Iris pigment epithelial cell (primary cell): ENCODE measurements around the gene AAGAB.

Source experiments
- DNase-seq: peaks from one replicate; pipeline ENCODE4 v3.0.0-alpha.2; 2011; ENCODE audit warnings: low read depth

Gene AAGAB

DNA sequence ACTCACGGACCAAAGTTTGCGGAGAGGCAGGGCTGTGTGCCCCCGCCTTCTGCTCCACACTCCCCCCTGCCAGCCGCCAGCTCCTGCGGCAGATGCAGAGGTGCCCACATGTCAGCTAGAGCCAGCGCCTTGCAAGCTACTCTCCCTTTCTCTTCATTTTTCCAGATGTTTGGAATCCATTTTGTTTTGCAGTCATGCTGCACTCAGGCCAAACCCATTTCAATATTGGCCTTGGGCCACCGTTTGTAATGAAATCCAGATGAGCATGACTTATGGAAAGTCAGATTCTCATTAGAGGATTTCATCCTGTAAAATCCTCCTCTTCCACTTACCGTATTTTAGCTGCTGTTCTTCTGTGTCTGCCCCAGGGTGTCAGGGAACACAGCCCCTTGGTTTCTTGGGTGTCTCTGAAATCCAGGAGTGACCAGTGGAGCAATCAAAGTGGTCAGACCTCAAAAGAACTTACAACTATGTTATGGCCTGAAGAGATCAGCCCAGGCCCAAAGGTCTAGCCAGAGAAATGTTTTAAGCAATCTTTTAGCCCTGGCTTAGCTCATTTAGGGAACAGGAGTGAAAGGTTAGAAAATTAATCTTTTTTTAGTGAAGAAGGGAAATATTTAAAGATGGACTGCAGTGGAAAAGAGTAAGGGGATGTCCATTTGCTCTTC is 65.8 kb downstream of the AAGAB start:
- peak; percentile 69 for DNase-seq

DNA sequence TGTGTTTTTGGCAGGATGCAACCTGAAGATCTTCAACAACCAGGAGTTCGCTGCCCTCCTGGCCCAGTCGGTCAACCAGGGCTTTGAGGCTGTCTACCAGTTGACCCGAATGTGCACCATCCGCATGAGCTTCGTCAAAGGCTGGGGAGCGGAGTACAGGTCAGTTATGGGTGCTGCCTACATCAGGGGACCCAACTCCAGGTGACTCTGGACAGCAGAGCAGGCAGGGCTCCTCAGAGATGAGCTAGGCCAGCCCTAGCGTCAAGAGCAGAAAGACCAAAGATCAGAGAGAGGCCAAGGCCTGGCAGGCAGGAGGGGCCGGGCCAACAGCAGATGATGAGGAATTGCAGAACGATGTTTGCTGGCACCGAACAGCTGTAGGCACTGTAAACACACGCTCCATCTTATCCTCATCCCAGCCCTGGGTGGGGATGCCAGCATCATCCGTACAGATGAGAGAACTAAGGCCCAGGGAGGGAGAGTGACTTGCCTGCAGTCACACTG is 67.1 kb downstream of the AAGAB start:
- DNase-seq, result peak; percentile 11

DNA sequence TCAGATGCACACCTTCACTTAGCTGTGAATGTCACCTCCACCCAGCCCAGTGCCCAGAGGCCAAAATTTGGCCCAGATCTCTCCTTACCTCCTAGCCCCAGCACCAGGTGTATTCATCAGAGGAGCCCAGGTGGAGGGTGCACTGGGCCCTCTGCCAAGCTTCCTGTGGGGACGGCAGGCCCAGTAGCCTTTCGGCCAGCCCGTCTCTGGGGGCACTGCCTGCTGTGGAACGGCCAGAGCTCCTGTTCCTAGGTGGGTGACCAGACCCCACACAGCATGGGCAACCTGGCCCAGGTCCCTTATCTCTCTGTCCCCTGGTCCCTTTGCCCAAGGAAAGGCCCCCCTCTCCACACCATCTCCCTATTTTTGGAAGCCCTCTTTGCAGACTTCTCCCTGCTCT is 67.8 kb downstream of the AAGAB start:
- no peak for DNase-seq

DNA sequence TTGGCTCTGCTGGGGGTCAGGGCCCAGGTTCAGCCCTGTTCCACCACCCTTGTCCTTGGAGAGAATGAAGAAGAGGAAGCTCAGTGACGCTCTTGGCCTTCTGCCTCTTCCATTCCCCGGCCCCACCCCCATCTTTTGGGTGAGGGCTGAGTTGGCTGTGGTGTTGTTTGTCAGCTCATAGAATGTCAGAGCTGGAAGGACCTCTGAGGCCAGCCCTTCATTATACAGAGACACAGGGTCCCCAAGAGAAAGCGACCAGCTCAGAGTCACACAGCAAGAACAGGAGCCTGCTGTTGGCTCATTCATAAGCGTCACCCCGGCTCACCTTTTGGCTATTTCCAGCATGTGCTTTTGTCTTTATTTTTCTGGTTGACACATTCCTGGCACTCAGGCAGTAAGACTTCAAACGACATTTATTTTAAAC is 68.2 kb downstream of the AAGAB start:
- DNase-seq, result no peak

DNA sequence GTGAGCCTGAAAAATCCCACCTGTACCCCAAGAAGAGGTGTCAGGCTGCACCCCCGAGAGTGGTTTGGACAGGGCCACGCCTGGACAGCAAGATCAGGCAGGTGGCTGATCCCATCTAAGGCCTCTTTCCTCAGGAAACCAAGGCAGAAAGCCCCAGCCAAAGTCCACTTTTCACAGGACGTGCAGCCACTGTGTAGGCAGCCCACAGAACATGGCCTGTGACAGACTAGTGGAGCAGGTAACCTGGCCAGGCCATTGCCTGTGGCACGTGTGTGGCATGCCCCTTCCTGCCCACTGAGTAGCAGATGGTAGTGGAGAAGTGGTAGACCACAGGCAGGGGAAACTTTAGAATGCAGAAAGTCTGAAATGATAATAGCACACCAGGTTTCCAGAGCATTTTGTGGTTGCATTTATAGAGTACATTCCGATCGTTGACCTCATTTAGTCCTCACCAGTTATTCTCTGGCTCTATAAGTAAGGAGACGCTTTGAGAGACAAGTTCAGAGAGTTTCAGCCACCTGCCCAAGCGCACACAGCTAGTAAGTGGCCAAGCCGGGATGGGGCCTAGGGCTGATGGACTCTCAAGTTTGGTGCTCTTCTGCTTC is 68.7 kb downstream of the AAGAB start:
- DNase-seq, result peak; percentile 70

DNA sequence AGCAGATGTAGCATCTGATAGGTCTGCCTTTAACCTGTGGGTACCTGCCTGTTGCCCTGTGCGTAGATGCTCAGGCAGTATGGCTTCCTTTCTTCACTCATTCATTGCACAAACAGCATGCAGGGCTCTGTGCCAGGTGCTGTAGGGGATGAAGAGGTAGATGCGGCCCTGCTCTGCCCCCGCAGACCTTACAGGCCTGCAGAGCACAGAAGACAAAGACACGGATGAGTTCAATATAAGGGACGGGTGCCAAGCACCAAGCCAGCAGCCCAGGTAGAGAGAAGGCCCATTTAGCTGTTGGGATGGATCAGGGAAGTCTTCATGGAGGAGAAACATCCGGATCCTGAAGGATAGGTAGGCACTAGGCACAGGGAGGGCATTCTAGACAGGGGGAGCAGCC is 69.4 kb downstream of the AAGAB start:
- no peak for DNase-seq

DNA sequence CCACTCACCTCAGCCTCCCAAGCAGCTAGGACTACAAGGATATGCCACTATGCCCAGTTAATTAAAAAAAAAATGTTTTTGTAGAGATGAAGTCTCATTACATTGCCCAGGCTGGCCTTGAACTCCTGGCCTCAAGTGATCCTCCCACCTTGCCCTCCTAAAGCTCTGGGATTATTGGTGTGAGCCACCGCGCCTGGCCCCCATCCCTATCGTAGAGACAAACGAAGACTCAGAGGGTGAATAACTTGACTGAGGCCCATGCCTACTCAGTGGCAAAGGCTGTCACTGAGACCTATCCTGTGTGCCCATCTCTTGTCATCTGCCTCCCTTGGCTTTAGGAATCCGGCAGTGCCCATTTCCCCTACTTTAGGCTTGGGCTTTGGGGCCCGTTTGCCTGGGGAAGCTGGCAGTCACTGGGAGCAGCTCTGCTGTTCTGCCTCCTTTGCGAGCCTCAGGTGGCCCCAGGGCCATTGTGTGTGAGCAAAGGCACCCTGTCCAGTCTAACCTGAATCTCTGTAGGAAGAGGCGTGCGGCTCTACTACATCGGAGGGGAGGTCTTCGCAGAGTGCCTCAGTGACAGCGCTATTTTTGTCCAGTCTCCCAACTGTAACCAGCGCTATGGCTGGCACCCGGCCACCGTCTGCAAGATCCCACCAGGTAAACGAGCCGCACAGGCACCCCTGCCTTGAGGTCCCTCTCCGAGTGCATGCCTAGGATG is 70.1 kb downstream of the AAGAB start:
- no peak for DNase-seq

DNA sequence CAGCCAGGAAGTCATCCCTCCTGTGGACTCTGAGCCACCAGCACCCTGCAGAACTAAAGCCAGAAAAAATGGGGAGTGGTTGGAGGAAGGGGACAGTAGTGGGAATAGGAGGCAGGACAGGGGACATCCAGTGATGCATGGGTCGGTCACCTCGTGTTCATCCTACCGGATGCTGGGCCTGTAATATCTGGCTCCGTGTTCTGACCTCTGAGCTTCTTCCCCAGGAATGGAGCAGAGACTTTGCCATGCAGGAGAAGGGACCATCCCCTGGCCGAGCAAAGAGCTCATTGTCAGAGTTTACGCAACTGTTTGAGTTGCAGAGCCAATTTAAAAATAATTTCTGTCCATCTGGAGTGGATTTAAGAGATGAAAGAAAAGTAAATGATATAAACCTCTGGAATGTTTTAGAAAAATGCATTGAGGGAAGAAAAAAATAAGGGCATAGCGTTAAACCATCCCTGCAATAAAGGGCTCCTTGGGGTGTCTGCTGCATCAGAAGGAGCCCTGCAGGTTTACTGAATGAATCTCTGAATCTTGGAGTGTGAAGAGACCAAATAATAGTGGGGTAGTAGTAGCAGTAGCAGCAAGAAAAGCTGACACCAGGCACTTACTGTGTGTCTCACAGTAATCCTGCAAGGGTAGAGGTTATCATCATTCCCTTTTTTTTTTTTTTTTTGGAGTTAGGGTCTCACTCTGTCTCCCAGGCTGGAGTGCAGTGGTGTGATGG is 70.9 kb downstream of the AAGAB start:
- peak; percentile 68 for DNase-seq

DNA sequence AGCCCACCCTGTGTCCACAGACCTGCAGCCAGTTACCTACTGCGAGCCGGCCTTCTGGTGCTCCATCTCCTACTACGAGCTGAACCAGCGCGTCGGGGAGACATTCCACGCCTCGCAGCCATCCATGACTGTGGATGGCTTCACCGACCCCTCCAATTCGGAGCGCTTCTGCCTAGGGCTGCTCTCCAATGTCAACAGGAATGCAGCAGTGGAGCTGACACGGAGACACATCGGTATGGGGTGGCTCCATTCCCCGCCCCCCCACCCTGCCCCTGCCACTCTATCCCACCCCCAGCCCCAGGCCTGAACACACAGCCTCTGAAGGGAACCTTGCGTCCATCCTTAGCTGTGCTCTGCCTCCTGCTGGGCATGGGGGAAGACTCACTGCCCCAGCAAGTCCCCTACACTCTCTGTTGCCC is 73.2 kb downstream of the AAGAB start:
- no peak for DNase-seq

DNA sequence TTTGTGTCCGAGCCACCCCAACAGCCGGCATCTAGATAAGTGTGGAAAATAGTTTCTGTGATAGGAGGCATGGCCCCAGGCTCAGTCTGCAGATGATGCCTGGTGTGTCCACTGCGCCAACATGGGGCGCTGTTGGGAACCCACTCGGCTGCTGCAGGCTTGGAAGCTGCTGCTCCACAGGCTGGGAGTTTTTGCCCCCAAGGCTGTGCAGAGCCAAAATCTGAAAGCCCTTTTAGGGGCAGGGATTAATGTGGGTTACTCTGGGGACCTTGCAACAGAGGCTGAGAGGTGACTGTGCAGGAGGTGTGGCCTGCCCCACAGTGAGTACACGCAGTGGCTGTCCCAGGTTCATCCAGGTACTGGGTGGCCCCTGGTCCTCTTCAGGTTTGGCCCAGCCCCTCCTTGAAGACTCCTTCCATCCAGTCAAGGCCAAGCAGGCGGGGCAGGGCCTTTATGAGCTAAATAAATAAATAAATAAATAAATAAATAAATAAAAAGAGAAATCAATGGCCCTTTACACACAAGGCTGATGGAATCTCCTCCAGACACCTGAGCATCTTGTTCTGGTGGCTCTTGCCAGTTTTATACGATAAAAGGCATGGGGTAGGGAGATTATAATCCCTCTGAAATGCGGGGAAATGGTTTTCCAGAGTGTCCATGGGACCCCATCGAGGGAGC is 73.8 kb downstream of the AAGAB start:
- DNase-seq, result no peak

DNA sequence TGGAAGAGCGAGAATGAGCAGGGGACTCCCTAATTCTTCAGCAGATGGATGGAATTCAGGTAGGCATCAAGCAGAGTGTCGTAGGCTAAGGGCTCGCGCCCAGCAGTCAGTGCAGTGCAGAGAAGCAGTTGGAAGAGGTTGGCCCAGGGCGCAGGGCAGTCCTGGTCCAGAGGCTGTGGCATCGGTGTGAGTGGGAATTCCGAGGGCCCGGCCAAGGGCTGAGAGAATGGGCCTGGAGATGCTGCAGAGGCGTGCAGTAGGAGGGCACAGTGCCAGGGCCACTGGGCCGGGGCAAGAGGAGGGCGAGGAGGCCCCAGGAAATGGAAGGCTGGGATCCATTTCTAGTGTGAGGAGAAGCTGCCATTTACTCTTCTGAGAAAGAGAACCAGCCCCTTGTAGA is 74.4 kb downstream of the AAGAB start:
- DNase-seq, result no peak

DNA sequence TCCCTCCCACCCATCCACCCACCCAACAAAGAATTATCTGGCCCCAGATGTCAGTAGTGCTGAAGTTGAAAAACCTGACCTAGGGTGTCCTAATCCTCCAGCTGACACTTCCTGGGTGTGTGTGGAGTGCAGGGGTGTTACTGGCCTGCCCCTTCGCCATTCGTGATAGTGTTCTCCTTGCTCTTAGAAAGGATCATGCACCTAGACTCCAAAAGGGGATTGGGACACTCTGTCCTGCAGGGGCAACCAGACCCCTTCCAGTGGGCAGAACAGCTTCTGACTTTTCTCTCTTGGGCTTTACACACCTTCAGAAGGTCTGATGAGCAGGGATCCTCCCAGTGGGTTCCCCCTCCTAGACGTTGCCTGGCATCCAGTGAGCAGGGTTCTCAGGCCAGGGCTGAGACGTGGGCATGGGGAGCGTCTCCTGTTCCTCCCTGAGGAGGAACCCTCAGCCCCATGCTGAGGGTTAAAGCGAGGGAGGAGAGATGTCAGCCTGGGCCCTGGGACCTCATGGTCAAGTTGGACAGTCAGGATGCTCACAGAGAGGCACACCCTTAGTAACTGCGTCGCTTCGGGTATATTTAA is 75.0 kb downstream of the AAGAB start:
- DNase-seq, result no peak

DNA sequence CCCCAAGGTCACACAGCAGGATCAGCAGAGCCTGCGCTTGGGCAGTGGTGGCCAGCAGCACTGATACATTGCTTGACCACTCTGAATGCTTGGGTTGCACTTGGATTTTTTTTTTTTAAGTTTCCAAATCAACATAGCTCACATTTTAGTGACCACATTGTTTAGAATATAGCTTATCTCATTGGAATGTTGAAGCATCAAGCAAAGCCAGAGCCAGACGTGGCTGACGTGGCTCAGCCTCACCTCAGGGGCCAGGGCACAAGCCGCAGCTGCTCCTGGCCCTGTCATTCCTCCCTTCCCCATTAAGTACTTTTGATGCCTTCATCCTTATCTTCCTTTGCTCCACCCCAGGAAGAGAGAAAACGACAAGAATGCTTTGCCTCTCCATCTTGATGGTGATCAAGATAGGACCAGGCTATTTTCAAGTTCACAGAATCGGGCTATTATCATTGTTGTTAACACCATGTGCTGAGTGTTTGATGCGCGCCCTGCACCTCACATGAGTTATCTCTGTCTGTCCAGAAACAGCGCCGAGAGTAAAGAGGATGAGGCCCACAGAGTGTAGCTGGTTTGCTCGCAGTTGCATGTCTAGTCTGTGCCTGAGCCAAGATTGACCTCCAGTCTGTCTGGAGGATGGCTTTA is 75.8 kb downstream of the AAGAB start:
- peak; percentile 99 for DNase-seq

DNA sequence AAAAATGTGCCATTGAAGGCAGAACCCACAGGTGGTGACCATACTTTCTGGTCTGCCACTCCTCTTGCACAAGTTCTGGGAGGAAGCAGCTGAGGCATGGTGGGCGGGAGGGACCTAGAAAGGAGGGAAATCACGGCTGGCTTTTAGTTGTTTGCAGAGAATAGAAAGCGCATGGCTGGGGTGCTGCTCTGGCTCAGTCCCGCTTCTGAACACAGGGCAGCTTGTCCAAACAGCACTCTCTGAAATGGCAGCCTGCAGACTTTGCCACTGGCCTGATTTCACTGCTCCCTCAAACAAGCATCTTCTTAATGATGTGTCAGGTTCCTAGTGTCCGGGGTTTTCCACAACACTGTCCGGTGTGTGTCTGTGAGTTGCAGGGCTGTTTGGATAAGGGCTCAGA is 76.7 kb downstream of the AAGAB start:
- peak; percentile 73 for DNase-seq

DNA sequence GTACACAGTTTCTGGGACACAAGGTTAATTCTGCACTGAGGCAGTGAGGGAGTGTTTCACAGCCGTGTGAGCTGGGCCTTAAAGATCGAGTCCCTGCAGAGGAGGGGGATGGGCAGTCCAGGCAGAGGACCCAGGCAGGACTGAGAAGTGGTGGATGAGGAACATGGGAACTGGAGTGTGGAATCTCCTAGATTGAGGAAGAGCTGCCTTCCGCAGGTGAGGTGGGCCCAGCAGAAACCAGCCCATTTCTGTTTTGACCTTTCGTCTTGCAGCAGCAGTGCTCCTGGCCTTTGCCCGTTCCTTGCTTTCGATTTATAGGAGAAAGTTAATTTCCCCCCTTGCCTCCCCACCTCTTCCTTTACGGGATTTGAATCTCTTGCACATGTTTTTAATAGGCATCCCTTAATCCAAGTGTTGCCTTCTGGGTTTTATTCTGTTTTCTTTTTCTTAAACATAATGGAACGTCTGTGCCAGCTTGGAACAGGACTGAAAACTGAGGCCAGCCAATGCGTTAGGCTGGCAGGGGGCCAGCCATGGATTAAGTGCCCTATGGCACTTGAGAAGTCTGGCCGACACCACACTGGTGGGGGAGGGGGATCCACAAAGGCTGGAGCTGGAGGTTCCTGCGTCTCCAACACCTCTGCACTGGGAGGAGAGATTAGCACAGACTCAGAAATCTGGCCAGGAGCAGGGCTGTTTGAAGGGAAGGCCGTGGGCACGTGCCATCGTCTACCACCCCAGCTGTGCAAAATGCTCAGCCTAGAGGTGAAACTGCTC is 78.1 kb downstream of the AAGAB start:
- no peak for DNase-seq

DNA sequence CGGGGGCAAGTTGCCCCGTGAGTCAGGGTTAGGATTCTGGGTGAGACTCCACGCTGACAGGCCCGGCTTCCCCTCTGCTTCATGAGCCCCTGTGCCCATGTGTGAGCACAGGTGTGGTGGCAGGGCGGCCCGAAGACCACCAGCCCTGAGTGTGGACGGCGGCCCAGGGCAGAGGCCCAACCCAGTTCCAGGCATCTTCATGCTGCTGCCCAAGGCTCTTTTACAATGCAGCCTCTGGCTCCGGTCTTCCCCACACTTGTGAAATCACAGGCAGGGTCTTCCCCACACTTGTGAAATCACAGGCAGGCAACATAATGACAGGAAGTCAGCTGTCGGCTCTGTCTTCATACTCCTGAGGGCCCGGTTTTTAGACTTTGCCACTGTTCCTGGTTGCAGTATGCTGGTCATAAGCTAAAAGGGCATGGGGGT is 78.8 kb downstream of the AAGAB start:
- DNase-seq, result peak; percentile 91

DNA sequence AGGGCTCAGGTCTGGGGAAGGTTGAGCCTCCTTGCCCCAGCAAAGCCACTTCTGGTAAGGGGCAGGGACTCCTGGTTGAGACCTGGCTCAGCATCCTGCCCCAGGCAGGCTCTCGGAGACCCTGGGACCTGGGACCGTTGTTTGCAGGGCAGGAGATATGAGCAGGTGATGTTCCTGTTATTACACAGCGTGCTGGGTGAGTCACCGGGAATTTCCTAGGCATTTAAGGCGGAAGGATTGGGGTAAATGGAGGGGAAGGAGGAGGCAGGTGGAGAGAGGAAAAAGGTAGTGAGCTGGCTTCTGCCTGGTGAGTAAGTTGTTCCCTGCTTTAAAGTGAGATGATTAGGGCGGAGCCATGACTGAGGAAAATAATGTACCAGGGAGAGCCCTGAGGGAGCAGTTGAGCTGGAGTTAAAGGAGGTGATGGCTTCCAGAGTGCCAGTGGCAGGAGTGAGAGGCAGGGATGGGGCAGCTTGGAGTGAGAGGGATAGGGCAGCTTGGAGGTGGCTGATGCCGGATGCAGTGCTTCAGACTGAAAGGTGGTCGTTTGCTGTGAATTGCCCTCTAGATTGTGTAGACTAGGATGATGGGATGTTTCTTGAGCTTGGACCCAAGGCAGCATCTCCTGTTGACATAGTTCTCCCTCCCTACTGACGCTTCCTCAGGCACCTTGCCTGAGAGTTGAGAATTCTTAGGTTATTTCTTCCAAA is 79.4 kb downstream of the AAGAB start:
- DNase-seq, result peak; percentile 74

DNA sequence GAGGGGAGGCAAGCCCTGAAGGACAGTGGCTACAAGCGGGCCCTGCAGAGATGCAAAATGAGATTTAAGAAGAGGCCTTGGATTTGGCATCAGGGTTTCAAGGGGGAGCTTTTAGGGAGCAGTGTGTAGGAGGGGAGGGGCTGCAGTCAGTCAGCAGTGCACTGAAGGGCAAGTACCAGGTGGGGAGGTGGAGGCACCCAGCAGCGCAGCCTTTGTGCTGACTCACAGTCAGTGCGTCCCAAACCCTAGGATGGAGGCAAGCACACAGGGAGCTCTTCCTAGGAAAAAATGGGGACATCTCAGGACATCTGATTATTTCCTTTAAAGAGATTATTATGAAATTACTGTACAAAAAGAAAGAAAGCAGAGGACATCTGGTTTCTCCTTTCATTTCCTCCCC is 80.0 kb downstream of the AAGAB start:
- no peak for DNase-seq

DNA sequence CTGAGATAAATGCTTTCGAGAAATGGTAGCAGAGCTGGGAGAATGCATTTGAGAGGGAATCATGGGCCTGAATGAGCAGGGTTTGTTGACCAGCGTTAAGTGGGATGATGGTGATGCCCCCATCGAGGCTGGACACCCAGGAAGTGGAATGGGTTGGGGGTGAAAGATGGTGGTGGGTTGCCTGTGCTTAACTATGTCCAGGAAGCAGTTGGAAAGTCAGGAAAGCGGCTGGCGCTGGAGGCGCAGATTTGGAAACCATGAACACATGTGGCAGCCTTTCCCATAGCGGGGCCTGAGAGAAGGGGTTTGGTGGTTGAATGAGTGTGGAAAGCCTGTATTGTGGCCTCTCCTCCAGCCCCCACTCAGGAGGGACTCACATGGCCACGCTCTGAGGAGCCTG is 80.7 kb downstream of the AAGAB start:
- no peak for DNase-seq

DNA sequence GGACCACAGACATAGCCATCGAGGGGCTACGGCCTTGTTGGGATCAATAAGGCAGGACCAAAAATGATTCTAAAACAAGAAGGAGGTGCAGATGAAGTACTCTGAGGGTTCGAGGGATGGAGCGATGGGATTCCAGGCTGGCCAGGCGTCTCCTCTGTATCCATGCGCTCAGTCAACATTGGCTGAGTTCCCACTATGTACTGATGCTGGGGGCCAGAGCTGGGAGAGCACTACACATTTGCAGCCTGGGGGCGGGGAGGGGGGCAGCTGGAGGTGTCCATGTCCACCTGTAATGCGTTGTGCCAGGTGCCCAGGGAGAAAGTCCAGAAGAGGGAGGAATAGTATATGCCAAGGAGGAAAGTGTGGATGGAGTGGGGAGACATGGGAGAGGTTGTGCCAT is 81.5 kb downstream of the AAGAB start:
- DNase-seq, result no peak
